GDM1 (cell line): Measurements from ENCODE around the gene SLC25A1.

Source experiments
- DNase-seq: peaks from one replicate; lab custom pipeline; 2025; lab: John Stamatoyannopoulos, UW

The SLC25A1 gene

DNA sequence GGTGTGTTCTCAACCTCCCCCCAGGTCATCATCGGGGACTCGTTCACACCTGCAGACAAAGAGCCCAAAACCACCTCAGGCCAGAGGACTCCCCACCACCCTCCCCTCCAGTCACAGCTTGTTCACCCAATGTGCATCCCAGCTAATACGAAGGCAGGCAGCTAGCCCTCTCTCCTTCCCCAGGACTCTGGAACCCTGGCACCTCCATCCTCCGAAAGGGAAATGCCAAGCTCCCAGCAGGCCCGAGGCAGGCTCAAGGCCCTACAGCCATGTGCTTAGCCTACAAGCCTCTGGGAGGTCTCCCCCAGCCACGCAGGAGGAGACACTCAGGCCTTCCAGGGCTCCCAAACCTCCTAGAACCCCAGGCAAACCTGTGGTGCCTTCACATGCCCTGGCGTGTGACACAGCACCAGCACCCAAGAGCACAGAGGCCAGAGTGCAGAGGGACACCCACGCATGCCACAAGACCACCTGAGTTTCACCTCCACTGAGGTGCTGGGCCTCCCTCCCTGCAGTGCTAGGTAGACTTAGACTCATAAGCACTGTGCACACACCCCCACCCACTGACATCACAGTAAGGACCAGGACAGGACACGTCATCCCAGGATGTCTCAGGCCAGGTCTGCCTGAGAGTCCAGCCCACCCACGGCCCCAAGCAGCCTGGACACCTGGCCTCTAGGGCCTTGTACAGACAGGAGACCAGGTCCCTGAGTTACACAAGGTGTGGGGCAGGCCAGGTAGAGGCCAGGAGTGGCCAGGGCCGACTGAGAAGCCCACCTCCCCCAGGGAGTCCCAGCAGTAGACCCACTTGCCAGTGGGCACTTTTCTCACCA, 40.9 kb downstream of the SLC25A1 start:
- DNase-seq: no peak

DNA sequence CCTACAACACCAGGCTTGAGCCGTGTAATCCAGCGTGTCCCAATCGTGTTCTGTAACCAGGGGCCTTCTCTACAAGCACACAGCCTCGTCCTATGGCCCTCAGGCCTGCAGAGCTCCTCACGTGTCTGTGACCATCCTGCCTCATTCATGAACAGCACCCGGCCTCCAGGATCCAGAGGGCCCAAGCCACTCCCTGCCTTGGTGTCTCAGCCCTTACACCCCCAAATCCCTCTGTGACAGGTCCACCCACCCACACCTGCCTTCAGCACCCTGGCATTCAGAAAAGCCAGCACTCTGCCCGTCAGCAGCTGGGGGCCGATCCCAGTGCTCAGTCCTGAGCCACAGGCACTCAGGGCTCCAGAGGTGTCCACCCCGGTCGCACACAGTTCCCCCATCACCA, 41.6 kb downstream of the SLC25A1 start:
- DNase-seq: no peak

DNA sequence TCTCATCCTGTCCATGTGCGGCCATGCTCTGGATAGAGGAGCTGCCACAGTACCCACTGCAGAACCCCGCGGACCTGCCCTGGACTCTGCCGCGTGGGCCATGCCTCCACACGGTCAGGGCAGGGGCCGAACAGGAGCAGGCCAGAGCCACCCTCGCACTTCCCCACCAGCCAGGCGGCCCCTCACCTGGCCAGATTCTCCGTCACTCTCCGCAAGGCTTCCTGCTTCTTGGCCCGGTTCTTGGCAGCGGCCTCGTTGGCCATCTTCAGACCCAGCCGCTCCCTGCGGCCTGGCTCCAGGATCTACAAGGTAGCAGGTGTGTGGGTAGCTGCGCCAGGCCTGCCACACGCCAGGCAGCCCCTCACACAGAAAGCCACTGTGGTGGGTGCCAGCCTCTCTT, 43.7 kb downstream of the SLC25A1 start:
- DNase-seq: no peak

DNA sequence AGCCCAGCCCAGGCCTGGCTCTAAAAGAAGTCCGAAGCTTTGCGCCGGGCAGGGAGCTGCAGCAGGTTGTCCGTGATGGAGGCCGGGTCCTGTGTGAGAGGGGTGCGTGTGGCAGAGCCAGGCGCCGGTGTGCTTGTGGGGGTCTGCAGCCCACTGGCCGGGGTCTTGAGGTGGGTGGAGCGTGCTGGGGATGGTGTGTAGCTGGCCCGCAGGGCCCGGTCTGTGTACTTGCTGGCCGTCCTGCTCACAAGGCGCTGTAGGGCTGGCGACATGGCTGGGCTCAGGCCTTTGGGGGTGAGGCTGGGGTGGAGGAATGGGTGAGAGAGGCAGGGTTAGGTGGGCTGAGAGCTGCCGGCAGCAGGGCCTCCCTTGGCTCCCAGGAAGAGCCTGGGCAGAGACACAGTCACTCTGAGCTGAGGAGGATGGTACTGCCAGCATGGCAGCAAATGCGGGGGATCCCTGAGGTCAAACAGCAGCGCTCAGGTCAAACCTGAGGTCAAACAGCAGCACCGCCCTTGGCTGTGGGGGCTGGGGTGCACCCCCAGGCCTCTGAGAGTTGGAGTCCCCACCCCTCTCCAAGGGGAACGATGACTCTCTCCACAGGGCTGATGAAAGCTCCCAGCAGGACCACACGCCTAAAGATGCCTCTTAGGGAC, 44.2 kb downstream of the SLC25A1 start:
- DNase-seq: no peak

DNA sequence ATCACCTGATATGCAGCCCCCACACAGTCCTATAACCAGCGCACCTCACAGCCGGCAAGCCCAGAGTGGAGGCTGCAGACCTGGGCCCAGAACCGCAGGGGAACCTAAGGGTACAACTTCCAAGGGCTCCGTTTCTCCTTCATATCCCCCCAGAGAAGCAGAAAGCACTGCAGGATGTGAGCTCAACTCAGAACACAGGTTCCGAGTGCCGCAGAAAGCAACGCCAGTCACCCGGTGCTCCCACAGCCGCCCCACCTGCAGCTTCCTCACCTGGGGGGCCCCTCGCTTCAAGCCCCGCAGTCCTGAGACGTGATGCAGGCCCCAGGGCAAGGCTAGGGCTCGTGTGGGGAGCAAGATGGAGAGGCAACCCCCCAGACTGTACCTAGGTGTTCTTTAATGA, 45.0 kb downstream of the SLC25A1 start:
- no peak for DNase-seq

DNA sequence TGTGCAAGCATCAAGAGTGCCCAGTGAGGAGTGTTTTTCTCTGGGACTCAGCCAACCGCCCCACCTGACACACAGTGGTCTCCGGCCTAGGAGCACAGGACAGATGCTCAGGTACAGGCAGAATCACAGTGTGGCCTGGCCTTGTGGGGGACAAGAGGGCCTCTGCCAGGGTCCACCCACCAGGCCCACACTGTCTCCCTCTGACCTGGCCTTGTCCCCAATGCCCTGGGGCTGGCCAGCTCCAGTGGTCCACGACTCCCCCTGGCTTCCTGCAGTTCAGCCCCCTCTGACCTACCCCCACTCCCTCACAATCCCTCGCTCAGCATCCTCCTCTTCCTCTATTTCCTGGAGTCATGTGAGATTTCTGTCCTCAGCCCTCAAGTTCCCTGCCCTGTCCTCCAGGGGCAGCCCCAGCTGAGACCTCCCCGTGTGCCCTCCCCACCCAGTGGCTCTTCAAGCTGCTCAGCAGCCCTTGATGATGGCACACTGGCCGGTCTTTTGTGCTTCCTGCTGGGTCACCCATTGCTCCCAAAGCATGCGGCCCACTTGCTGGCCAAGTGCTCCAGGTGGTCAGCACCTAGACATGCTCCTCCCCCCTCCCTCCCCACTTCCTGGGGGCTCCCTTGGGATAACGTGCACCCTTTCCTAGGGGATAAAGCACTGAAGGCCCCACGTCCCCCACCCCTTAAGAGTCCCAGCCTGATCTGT, 45.7 kb downstream of the SLC25A1 start:
- no peak for DNase-seq

DNA sequence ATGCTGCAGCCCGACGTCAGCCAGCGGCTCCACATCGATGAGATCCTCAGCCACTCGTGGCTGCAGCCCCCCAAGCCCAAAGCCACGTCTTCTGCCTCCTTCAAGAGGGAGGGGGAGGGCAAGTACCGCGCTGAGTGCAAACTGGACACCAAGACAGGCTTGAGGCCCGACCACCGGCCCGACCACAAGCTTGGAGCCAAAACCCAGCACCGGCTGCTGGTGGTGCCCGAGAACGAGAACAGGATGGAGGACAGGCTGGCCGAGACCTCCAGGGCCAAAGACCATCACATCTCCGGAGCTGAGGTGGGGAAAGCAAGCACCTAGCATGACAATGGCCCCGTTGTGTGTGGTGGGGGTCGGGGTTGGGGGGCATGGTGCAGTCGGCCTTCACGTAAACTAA, 46.4 kb downstream of the SLC25A1 start:
- no peak for DNase-seq

DNA sequence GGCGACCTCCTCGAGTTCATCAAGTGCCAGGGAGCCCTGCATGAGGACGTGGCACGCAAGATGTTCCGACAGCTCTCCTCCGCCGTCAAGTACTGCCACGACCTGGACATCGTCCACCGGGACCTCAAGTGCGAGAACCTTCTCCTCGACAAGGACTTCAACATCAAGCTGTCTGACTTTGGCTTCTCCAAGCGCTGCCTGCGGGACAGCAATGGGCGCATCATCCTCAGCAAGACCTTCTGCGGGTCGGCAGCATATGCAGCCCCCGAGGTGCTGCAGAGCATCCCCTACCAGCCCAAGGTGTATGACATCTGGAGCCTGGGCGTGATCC, 46.9 kb downstream of the SLC25A1 start:
- DNase-seq: no peak

DNA sequence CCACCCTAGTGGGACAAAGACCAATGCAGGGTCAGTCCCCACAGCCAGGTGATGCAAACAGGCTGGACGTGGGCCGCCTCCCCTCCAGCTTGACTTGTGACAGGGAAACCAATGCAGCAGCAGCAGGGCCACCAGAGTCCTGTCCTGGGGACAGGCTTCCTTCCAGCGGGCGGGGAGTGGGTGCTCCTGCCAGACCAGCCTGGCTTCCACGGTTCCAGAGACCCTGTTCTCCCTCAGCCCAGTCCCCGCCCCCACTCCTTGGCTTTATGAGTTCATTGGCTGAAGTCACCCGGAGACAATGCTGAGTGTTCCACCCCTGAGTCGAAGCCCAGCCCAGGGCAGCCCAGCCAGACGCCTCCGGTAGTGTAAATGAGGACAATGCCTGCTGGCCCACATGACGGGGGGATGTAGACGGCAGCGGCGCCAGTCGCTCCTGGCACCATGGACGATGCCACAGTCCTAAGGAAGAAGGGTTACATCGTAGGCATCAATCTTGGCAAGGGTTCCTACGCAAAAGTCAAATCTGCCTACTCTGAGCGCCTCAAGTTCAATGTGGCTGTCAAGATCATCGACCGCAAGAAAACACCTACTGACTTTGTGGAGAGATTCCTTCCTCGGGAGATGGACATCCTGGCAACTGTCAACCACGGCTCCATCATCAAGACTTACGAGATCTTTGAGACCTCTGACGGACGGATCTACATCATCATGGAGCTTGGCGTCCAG, 47.4 kb downstream of the SLC25A1 start, which contains the start of gene TSSK2:
Gene TSSK2, plus strand, starts transcription at position 350 of the 726 bp plus-strand sequence. Its CDS starts 92 bp downstream, at position 442.
- no peak for DNase-seq

DNA sequence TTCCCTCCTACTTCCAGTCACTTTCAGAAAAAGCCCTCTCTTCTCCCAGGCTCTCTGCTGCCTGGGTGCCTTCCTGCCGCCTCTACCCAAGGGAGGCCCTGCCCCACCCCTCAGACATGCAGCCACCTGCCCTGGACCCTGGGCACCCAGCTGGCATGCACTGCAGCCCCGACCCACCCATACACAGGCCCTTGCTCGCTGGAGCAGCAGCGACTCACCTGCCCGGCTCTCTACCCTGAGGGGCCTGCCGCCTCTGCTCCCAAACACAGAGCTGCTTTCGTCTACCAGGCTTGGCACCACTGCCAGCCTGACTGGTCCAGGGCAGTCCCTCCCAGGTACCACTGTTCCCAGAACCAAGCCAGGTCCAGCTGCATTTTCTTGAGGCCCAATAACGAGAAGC, 48.7 kb downstream of the SLC25A1 start:
- DNase-seq: no peak

DNA sequence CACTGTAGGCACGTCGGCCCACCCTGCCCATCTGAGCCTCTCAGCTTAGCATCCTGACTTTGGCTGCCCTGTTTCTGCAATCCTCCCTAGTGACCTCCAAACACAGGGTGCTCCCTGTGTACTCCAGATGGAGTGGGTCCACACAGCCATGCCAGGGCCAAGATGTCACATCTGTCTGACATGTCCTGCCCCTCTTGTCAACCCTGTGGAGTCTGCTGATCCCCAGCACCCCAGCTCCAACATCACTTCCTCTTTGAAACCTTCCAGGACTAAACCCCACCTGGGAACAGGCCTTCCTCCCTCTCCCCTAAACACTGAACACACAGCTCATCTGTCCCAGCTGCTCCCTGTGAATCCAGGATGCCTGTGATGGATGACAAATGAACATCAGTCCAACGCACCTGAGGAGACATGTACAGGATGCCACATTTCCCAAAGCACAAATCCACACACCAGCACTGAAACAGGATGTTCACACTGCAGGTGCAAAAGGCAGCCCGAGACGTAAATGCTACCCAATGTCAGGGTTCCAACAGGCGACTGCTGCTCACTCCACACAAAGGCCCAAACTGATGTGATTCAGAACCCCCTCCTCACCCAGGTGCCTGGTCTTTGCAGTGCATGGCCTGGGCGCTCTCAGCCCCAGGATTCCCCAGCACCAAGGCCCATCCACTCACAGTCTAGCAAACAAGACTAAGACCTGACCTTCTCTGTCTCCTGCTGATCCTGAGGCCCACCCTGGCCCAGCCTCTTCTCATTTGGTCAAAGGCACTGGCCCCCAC, 49.4 kb downstream of the SLC25A1 start:
- DNase-seq: no peak

DNA sequence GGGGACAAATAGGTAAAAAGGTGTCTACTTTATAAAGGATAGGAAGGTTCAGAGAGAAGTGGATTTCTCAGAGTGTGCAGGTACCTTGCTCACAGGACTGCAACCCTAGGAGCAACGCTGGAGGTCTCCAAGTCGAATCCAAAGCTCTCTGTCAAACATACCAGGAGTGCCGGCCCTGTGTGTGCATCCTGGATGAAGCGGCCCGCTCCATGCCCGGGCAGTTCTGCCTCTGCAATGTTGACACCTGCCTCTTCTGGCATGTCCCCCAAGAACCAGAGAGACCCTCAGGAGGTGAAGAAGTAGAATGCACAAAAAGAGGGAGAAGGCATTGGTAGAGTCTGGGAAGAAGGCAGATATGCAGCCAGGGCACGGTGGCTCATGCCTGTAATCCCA, 50.5 kb downstream of the SLC25A1 start:
- DNase-seq: no peak

DNA sequence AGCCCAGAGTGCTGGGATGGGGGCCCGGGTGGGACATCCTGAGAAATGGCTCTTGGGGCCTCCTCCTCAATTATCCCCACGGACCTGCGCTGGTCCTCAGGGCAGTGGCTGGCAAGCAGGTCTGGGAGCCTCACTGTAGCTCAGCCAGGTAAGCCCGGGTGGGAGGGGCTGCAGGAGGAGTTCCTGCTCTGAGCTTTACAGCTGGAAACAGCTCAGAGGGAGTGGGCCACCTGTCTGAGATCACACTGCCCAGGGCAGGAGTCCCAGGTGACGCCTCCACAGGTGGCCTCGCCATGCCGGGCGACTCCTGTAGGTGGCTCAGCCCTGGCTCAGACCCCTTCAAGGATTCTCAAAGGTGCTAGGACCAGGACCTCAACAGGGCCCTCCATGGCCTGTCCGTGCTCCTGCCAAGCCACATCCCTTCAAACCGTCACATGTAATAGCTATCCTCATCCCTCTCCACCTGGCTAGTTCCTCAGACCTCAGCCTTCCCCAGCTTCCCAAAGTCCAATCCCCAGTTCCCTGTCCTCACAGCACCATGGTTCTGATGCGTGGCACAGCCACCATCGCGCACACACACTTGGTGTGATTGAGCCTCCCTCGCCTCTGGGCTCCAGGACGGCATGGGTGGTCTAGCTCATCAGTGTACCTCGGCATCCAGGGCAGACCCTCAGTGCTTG, 51.1 kb downstream of the SLC25A1 start:
- DNase-seq: no peak

DNA sequence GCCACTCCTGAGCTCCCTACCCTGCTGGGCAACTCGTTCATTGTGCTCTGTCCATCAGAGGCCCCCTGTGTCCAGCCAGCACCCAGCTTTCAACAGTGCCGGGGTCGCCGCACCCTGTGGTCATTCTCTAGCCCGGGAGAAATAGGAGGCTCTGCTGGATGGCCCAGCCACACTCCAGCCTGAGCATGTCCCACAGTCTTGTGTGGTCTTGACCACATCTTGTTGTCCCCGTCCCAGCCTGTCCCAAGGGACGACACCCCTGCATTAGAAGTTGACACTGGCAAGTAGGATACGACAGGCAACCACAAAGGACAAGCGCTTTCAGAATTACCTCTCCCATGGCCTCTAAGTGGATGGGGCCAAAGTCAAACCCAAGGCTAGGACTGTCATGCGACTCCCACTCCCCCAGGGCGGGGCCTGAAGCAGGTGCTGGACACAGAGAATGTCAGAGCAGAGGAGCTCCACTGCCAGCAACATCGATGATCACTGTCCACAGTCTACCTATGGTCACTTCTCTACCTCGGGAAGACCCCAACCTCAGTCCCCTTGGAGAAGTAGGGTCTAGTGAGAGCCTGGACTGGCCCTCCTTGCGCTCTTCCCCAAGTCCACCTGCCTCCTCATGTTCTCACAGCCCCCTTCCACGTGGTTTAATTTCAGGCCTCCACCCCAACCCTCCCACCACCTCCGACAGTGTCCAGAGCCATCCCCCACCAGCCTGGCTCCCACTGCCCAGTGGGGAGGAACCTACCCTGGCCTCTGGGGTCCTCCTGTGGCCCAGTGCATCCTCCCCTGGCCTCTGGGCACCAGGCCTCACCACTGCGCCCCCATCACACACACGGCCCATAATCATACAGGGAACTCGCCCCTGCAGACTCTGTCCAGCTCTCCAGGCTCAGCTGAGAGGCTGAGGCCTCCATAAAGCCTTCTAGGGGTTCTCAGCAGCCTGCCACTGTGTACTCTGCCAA, 51.9 kb downstream of the SLC25A1 start:
- DNase-seq: no peak
